Keratinocyte (primary cell): ENCODE measurements around the gene CYP2B6.
"Not testable (repeated sequence)": the region's sequence is repeated elsewhere in the genome, so short reads cannot be mapped to it uniquely, and the experiment has no call there.

Experiments used
- CTCF ChIP-seq, 3 experiments: IDR thresholded peaks in 1 of 3; conservative IDR thresholded peaks in 1 of 3; optimal IDR thresholded peaks in 1 of 3; 2 replicates in 2 of 3; 3 replicates in 1 of 3; pipeline versions ENCODE3 to v1.5.1; 2011; ENCODE audit warnings: low read length in 3 of 3, mild to moderate bottlenecking in 3 of 3, moderate library complexity in 2 of 3, control low read depth in 1 of 3, inconsistent platforms in 1 of 3; ENCODE audit not compliant: insufficient read depth in 2 of 3; ENCODE audit errors: extremely low read depth in 1 of 3
- EZH2 ChIP-seq: IDR thresholded peaks from one replicate; pipeline ENCODE4 v1.6.1; 2012; ENCODE audit warnings: inconsistent platforms, mild to moderate bottlenecking, low read length, moderate library complexity

GRCh38 chr19:40969721-40970120 lies 21.4 kb upstream of the CYP2B6 start:
- not testable (repeated sequence) for TF ChIP-seq CTCF (optimal IDR thresholded peaks at IDR 0.05 in 1 of 3, IDR thresholded peaks at IDR 0.05 in 1 of 3, conservative IDR thresholded peaks at IDR 0.05 in 1 of 3; ENCODE audit: extremely low read depth in 1 of 3, insufficient read depth in 2 of 3, low read length in 3 of 3); EZH2
